GM12875 (cell line): ENCODE data around the gene ABCA7.

ENCODE experiments used
- H3K4me3 ChIP-seq: one replicate; pipeline ENCODE4 v1.5.1; 2011; ENCODE audit warnings: low read depth, low read length, control low read depth
- TF ChIP-seq, protein P1 (sequence below): IDR thresholded peaks from 2 replicates; pipeline ENCODE4 v1.5.1; 2011; ENCODE audit warnings: low read depth, mild to moderate bottlenecking, control low read depth, inconsistent platforms, low read length, moderate library complexity, borderline replicate concordance; ENCODE audit not compliant: insufficient read depth

Gene ABCA7

DNA sequence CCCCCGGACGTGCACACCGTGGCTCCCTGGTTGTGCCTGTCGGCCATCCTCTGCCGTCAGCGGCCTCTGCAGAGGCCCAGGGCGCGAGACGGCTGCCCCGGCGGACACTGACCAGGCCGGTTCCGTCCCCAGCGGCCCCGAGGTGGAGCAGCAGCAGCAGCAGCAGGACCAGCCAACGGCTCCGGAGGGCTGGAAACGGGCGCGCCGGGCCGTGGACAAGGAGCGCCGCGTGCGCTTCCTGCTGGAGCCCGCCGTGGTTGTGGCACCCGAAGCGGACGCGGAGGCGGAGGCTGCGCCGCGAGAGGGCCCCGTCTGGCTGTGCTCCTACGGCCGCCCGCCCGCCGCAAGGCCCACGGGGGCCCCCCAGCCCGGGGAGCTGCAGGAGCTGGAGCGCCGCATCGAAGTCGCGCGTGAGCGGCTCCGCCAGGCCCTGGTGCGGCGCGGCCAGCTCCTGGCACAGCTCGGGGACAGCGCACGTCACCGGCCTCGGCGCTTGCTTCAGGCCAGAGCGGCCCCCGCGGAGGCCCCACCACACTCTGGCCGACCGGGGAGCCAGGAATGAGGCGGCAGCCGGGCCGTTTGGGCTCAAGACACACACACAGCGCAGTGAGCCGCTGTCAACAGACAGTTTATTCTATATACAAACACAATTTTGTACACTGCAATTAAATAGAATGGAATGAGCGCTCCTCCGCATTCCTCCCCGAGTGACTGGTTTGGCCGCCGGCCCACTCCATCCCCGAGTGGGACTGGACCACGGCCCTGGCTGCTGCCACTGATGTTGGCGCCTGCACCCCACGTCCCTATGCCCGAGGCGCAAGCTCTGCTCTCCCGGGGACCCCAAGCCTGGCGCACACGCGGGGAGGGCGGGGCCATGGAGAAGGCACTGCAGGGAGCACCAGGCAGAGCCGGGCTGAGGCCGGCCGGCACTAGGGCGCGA is 30.6 kb upstream of the ABCA7 start:
- TF ChIP-seq, protein P1, sequence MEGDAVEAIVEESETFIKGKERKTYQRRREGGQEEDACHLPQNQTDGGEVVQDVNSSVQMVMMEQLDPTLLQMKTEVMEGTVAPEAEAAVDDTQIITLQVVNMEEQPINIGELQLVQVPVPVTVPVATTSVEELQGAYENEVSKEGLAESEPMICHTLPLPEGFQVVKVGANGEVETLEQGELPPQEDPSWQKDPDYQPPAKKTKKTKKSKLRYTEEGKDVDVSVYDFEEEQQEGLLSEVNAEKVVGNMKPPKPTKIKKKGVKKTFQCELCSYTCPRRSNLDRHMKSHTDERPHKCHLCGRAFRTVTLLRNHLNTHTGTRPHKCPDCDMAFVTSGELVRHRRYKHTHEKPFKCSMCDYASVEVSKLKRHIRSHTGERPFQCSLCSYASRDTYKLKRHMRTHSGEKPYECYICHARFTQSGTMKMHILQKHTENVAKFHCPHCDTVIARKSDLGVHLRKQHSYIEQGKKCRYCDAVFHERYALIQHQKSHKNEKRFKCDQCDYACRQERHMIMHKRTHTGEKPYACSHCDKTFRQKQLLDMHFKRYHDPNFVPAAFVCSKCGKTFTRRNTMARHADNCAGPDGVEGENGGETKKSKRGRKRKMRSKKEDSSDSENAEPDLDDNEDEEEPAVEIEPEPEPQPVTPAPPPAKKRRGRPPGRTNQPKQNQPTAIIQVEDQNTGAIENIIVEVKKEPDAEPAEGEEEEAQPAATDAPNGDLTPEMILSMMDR: no peak
- no peak overlapping the region for H3K4me3 ChIP-seq

DNA sequence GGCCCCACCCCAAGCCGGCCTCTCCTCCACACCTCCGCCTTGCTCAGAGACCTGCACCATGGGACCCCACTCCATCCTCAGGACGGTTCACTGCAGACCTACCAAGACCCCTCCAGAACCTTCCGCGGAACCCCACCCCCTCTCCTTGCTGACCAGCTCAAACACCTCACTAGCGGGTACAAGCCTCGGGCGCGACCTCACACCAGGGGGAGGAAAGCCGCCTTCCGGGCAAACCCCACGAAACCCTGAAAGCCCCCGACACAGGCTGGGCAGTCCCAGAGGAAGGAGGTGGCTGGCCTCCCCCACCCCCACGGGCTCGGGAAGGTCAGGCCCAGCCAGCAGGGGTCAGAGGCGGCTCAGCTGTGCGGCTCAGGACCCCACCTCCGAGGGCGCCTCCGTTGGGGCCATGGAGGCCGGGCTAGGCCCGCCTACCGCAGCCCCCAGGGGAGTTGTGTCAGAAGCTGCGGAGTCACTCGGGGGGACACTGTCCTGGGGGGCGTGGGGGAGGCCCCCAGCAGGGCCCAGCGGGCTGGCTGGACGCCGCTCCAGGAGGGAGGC is 29.8 kb upstream of the ABCA7 start:
- TF ChIP-seq, protein P1: no peak
- H3K4me3 ChIP-seq: no peak overlapping the region

DNA sequence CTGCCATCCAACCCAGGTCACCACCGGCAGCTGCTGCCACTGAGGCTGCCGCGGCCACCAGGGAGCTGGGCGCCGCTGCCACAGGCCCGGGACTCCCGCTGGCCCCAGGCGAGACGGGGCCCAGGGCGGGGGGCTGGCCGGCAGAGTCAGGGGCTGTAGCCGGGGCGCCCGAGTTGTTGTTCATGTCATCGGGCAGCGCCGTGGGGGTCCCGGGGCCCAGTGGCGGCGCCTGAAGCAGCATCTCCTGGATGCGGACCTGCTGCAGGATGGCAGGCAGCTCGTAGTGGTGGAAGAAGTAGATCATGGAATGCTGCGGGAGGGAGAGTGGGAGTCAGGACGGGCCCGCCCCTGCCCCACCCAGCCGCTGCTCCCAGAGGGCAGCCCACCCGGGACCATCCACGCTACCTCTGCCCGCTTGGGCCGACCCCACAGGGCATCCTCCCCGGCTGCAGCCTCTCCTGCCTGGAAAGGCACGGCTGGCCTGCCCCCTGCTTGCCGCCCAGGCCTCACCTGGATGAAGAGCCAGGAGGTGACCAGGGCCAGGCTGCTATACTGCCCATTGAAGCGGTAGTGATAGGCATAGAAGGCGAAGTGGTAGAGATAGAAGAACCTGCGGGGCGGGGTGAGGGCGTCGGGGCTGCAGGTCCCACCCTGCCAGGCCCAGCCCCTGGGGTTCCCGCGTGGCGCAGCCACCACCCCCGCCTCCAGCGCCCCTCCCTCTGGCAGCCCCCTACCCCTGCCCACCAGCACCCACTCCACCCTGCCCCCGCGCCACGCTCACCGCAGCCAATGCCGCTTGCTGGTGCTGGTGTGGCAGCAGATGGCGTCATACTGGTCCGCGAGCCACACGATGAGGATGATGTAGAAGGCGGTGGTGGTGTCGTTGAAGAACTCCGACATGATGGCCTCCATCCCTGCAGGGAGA is 29.1 kb upstream of the ABCA7 start:
- TF ChIP-seq, protein P1: no peak
- H3K4me3 ChIP-seq: no peak overlapping the region

DNA sequence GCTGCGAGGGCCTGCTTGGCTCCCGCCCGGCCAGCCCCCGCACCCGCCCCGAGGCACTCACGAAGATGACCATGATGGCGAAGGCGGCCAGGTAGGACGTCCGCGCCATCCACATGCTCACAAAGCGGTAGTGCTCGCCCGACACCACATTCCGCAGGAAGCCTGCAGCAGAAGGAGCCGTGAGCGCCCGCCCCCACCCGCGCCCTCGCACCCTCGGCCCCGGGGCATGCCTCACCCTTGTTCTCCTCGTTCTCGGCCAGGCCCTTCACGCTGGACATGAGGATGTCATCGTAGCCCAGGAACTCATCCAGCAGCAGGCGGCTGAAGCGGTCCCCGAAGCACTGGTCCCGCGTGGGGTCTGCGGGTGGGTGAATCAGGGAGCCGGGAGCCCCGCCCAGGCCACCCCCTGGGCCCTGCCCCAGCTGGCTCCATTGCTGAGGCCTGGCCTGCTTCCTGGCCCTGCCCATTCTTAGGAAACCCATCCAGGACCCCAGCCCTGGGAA is 28.0 kb upstream of the ABCA7 start:
- no peak overlapping the region for H3K4me3 ChIP-seq
- TF ChIP-seq, protein P1: no peak

DNA sequence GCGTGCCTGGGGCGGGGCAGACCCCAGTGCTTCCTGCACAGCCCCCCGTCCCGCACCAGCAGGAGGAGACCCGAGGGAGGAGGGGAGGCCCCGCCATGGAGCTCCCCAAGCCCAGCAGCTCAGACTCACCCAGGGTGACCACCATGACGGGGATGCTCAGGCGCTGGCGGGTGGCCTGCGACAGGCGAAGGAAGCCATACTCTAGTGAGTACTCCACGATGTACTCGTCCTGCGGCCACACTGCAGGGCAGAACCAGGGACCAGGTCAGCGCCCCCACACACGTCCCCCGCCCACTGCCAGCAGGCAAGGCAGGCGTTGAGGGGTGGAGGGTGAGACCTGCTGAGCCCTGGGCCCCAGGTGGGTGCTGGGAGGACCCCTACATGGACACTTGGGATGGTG is 27.6 kb upstream of the ABCA7 start:
- TF ChIP-seq, protein P1: no peak

DNA sequence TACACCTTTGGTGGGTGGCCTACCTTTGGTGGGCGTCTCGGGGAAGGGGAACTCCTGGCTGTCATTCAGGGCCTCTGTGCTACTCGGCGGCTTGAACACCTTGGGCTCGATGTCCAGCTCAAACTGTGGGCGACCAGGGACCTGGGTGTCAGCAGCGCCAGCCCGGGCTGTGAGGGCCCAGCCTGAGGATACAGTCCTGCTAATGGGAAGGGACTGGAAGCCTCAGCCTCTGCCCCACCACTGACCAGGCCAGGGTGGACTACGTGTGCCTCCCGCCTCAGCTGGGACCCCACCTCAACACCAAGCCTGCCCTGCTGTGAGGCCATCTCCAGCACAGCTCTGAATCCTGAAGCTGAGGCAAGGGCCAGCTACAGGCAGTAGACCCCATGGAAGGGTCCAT is 26.7 kb upstream of the ABCA7 start:
- TF ChIP-seq, protein P1: no peak
- H3K4me3 ChIP-seq: no peak overlapping the region

More for the DNA sequence above, 27.6 kb upstream of the ABCA7 start:
- H3K4me3 ChIP-seq: no peak overlapping the region
